ENCODE data around the gene MTCL1.

- TF ChIP-seq CTCF (conservative IDR thresholded peaks at IDR 0.05) (no peak), ZFX (IDR thresholded peaks at IDR 0.05) (no peak)
These were observed 2.2 kb upstream of the MTCL1 start for GRCh38 chr18:8703092-8703709.
